Smooth muscle cell (in vitro differentiated cells): ENCODE results near the gene OPN1MW. TPM values are rescaled to one million over a fixed set of nuclear protein-coding genes. Genes with fewer than 3 reads are reported as not detected.
"Not testable (repeated sequence)": the region's sequence is repeated elsewhere in the genome, so short reads cannot be mapped to it uniquely, and the experiment has no call there.

Source experiments
- DNase-seq: peaks from one replicate; lab custom pipeline; 2025; ENCODE audit not compliant: unreplicated experiment; lab: John Stamatoyannopoulos, UW
- H2AFZ ChIP-seq: fragments of 200-600 bp; sonication (generic); 2 replicates; pipeline ENCODE4 v1.6.0; 2016; ENCODE audit warnings: antibody characterized with exemption, low read depth, mild to moderate bottlenecking
- H3F3A ChIP-seq: fragments of 200-600 bp; sonication (generic); 2 replicates; pipeline ENCODE4 v1.6.0; 2017; ENCODE audit warnings: antibody characterized with exemption, low read depth
- H3K27ac ChIP-seq: fragments of 200-600 bp; sonication (generic); 2 replicates; pipeline ENCODE4 v1.5.1; 2016; ENCODE audit warnings: low read depth, mild to moderate bottlenecking
- H3K27me3 ChIP-seq: fragments of 200-600 bp; sonication (generic); 2 replicates; pipeline ENCODE4 v1.6.1; 2016; ENCODE audit warnings: low read depth, mild to moderate bottlenecking
- H3K36me3 ChIP-seq: fragments of 200-600 bp; sonication (generic); 2 replicates; pipeline ENCODE4 v1.5.1; 2016; ENCODE audit warnings: low read depth
- H3K4me1 ChIP-seq: fragments of 200-600 bp; sonication (generic); 2 replicates; pipeline ENCODE4 v1.5.1; 2016; ENCODE audit warnings: low read depth
- H3K4me2 ChIP-seq: fragments of 200-600 bp; sonication (generic); 2 replicates; pipeline ENCODE4 v1.6.0; 2016; ENCODE audit warnings: mild to moderate bottlenecking
- H3K4me3 ChIP-seq: fragments of 200-600 bp; sonication (generic); 2 replicates; pipeline ENCODE4 v1.5.1; 2016; ENCODE audit warnings: mild to moderate bottlenecking
- H3K79me2 ChIP-seq: fragments of 200-600 bp; sonication (generic); 2 replicates; pipeline ENCODE4 v1.6.0; 2016; ENCODE audit warnings: low read depth, mild to moderate bottlenecking
- H3K9ac ChIP-seq: fragments of 200-600 bp; sonication (generic); 2 replicates; pipeline ENCODE4 v1.6.0; 2016; ENCODE audit warnings: low read depth
- H3K9me3 ChIP-seq: fragments of 200-600 bp; sonication (generic); replicated peaks from 2 replicates; pipeline ENCODE4 v1.5.1; 2016; ENCODE audit warnings: low read depth
- H4K20me1 ChIP-seq: fragments of 200-600 bp; sonication (generic); 2 replicates; pipeline ENCODE4 v1.6.0; 2016; ENCODE audit warnings: low read depth
- WGBS: methylation state at CpG from one replicate; pipeline ENCODE4 v1.1.7; 2016; ENCODE audit warnings: low lambda C conversion rate; 5-methylcytosine and 5-hydroxymethylcytosine counted together
- polyA plus RNA-seq: library from polyadenylated mRNA; unstranded; fragments of >200 nt; fragmentation: Nextera tagmentation; extraction: Ambion mirVana; gene quantifications from 2 replicates; pipeline ENCODE4 v1.2.1, GENCODE V29; 2016
- total RNA-seq: library from RNA; depleted of rRNA; stranded (reverse); fragments of >200 nt; gene quantifications from 2 replicates; pipeline ENCODE4 v1.2.3, GENCODE V29; 2014

The OPN1MW gene
- total and polyA plus RNA-seq, 2 experiments from 2014 or later = not detected

GRCh38 chrX:154192846-154193245 lies 10.4 kb downstream of the OPN1MW start:
- H3K4me2 ChIP-seq, H3K9me3 ChIP-seq, H2AFZ ChIP-seq, H3K27ac ChIP-seq, DNase-seq, H3K79me2 ChIP-seq, H3K4me3 ChIP-seq, H3K9ac ChIP-seq, H3K27me3 ChIP-seq, H3K36me3 ChIP-seq, H4K20me1 ChIP-seq, H3F3A ChIP-seq, H3K4me1 ChIP-seq: not testable (repeated sequence)
- WGBS = no CpG with 5 or more reads among the region's 8 CpGs

DNA sequence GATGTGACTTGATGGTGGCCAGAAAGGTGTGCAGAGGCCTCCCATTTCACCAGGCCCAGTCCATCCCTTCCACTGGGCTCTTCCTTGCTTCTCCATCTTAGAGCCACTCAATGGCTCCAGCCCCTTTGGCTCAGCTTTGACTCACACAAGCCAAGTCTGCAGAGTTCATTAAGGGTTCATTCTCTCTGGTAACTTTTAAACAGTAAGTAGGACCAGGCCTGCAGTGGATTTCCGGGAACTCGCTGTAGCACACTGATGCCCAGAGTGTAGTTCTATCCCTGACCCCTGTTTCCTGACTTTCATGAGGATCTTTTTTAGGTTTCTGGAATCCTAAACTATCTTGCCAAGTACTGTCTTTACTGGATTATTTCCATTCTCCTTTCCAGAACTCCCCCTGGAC lies 11.9 kb downstream of the OPN1MW start:
- not testable (repeated sequence) for H3K27ac ChIP-seq, H3K4me3 ChIP-seq, H3K4me1 ChIP-seq, H3K79me2 ChIP-seq, H3K4me2 ChIP-seq, H3K9me3 ChIP-seq, H3K9ac ChIP-seq, H3K27me3 ChIP-seq, H2AFZ ChIP-seq, H3F3A ChIP-seq, H4K20me1 ChIP-seq, H3K36me3 ChIP-seq, DNase-seq
- no CpG with 5 or more reads among the region's 2 CpGs for WGBS

DNA sequence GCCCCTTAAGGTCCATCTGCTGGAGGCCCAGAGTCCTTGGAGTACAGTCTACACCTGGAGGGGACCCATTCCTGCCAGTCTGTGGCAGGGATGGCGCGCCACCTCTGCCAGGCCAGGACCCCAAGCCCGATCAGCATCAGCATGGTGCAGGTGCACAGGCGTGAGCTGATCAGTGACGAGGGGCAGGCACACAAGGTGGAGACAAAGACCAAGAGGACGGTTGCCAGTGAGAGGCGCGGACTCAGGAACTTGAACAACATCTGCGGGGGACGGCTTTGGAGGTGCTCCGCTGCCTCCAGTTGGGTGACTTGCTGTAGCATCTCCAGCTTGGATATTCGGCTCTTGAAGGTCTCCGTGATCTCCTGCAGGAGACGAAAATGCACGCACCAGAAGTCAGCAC lies 14.1 kb downstream of the OPN1MW start:
- H3K4me2 ChIP-seq, H3K4me1 ChIP-seq, DNase-seq, H3K27me3 ChIP-seq, H4K20me1 ChIP-seq, H3K9me3 ChIP-seq, H3K4me3 ChIP-seq, H3F3A ChIP-seq, H3K27ac ChIP-seq, H2AFZ ChIP-seq, H3K9ac ChIP-seq, H3K36me3 ChIP-seq, H3K79me2 ChIP-seq: not testable (repeated sequence)
- WGBS = no CpG with 5 or more reads among the region's 15 CpGs

- H3K4me1 ChIP-seq, H3K9me3 ChIP-seq: not testable (repeated sequence)
- WGBS = 67% methylated on average over 1 of the region's 21 CpGs
These were observed 27.4 kb downstream of the OPN1MW start for GRCh38 chrX:154209670-154210418.

GRCh38 chrX:154211057-154211456 lies 28.7 kb downstream of the OPN1MW start:
- not testable (repeated sequence) for H3F3A ChIP-seq, H4K20me1 ChIP-seq, H3K4me2 ChIP-seq, H3K27ac ChIP-seq, H3K4me3 ChIP-seq, H3K9ac ChIP-seq, H3K9me3 ChIP-seq, H3K27me3 ChIP-seq, DNase-seq, H3K79me2 ChIP-seq, H3K36me3 ChIP-seq, H2AFZ ChIP-seq, H3K4me1 ChIP-seq
- WGBS = 91% methylated on average over 6 of the region's 9 CpGs

More at GRCh38 chrX:154209670-154210418, 27.4 kb downstream of the OPN1MW start:
- H3K27ac ChIP-seq, H2AFZ ChIP-seq, H3K4me3 ChIP-seq, H3K9ac ChIP-seq, H3K27me3 ChIP-seq, DNase-seq, H3F3A ChIP-seq, H3K4me2 ChIP-seq, H3K79me2 ChIP-seq, H4K20me1 ChIP-seq, H3K36me3 ChIP-seq: not testable (repeated sequence)

- not testable (repeated sequence) for H3K9ac ChIP-seq, DNase-seq, H3K27me3 ChIP-seq, H4K20me1 ChIP-seq, H3K4me2 ChIP-seq, H3K4me3 ChIP-seq, H3K36me3 ChIP-seq, H2AFZ ChIP-seq, H3K79me2 ChIP-seq, H3F3A ChIP-seq, H3K4me1 ChIP-seq, H3K27ac ChIP-seq, H3K9me3 ChIP-seq
- no CpG with 5 or more reads among the region's 10 CpGs for whole genome bisulfite sequencing
These were observed 29.1 kb downstream of the OPN1MW start for GRCh38 chrX:154211499-154211898.

GRCh38 chrX:154219456-154219855 lies 37.1 kb downstream of the OPN1MW start, which contains the start of gene OPN1MW2:
Gene OPN1MW2 (plus strand): TSS chrX:154219756. CDS start chrX:154219816, 60 bp downstream.
- not testable (repeated sequence) for H3K27me3 ChIP-seq, H3K27ac ChIP-seq, H3K9me3 ChIP-seq, H3K9ac ChIP-seq, DNase-seq, H3K36me3 ChIP-seq, H3F3A ChIP-seq, H3K4me1 ChIP-seq, H3K79me2 ChIP-seq, H3K4me3 ChIP-seq, H4K20me1 ChIP-seq, H3K4me2 ChIP-seq, H2AFZ ChIP-seq
- WGBS = no CpG with 5 or more reads among the region's 16 CpGs

GRCh38 chrX:154225292-154225691 lies 42.9 kb downstream of the OPN1MW start:
- not testable (repeated sequence) for H3K9me3 ChIP-seq, DNase-seq, H3K4me1 ChIP-seq, H4K20me1 ChIP-seq, H3K27ac ChIP-seq, H3K27me3 ChIP-seq, H3K4me2 ChIP-seq, H2AFZ ChIP-seq, H3K36me3 ChIP-seq, H3F3A ChIP-seq, H3K79me2 ChIP-seq, H3K9ac ChIP-seq, H3K4me3 ChIP-seq
- WGBS = no CpG with 5 or more reads among the region's 6 CpGs
